HG03565 (cell line): ENCODE data around the gene PRAME.
"Not testable (repeated sequence)": the region's sequence is repeated elsewhere in the genome, so short reads cannot be mapped to it uniquely, and the experiment has no call there.

Experiments
- ATAC-seq: cut with Tn5 transposase; IDR thresholded peaks from one replicate; pipeline ENCODE4 v1.9.1; 2021; ENCODE audit warnings: mild to moderate bottlenecking, moderate library complexity; ENCODE audit not compliant: unreplicated experiment

The PRAME gene

DNA sequence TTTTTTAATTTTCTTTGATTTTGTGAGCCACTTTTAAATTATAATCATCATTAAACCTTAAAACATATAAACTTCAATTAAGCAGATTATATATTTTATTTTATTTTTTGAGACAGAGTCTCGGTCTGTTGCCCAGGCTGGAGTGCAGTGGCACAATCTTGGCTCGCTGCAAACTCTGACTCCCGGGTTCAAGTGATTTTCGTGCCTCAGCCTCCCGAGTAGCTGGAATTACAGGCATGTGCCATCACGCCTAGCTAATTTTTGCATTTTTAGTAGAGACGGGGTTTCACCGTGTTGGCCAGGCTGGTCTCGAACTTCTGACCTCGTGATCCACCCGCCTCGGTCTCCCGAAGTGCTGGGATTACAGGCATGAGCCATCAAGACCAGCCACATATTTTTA is 22.5 kb upstream of the PRAME start:
- ATAC-seq = not testable (repeated sequence)

DNA sequence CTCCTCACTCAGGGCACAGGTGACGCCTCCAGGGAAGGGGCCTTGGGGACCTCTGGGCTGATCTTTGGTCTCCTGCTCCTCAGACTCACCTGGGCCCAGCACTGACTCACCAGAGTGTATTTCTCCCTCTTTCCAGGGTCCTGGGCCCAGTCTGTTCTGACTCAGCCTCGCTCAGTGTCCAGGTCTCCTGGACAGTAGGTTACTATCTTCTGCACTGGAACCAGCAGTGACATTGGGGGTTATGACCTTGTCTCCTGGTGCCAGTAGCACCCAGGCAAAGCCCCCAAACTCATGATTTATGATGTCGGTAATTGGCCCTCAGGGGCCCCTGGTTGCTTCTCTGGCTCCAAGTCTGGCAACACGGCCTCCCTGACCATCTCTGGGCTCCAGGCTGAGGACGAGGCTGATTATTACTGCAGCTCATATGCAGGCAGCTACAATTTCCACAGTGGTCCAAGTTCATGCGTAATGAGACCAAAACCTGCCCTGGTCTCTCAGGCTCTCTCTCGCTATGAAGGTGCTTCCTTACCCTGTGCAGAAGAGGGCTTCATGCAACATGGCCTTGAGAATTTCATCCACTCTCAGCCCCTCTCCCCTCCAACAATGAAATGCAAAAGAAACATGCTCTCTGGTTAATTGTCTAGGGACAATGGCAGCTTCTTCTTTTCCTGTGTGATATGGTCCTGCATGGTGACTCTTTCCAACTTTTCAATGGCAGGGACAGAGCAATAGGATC is 21.0 kb upstream of the PRAME start:
- no peak for ATAC-seq

DNA sequence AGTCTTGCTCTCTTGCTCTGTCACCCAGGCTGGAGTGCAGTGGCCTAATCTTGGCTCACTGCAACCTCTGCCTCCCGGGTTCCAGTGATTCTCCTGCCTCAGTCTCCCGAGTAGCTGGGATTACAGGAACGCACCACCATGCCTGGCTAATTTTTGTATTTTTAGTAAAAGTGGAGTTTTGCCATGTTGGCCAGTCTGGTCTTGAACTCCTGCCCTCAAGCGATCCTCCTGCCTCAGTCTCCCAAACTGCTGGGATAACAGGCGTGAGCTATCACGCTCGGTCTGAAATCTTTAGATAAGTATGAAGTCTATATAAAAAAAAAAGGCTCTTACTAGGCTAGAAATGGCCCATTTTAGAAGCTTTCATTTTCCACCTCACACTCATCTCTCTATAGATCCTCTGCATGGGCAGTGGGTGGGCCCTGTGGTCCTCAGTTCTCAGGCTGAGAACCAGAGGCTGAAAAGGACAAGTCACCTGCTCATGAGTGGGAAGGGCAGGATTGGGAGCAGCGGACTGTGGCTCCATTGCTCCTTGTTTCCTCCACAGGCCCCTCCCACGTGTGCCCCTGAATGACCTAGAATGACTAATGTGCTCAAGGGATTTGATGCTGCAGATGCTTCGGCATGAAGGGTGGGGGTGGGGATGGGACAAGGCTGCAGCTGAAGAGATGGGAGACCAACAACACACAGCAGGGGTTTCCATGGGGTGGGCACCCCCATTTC is 19.8 kb upstream of the PRAME start:
- no peak for ATAC-seq

DNA sequence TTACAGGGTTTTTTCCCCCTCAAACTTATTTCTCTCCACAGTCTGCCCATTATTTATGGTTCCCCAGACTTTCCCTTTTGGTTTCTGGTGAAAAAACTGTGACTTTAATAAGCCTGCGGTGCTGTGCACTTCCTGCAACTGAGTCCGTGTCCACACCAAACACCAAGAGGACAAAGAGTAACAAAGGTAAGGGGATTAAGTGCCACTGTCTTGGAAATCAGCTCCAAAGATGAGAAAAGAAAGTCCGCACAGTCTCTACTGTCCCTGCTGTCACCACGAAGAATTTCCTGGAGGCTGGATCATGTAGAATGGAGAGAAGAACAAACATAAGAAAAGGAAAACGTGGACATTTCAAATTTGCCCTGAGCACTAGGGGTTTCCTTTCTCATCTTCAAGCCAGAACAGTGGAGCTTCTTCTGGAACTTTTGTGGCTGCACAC is 17.9 kb upstream of the PRAME start:
- ATAC-seq = no peak

DNA sequence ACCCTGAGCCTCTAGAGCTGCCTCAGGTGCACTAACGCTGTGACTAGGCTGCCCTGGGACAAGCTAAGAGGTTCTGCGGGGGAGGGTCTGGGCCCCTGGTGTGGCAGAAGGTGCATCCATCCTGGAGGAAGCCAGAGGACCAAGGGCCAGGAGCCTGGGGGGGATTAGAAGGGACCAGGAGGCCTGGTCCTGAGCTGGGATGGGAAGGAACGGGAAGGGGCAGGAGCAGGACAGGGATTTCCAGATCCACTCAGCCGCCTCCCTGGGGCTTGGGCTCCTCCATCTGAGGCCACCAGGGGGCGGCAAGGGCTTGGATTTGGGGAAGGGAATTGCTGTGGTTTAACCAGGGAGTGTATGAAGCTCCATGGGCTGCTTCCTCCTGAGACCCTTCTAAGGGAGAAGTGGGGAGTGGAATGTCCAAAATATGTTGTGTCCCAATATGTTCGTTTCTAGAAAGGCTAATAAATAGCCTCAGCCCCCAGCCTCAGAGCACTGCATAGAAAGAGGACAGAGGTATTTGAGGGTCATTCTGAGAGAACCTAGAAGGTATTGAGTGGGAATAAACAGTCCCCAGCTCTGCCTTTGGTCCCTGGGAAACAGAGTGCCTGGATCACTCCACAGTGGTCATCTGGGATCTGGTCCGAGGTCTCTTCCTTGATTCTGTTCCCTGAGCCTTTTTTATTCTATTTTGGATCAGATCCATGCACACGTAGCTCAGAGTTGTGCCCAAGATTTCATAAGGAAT is 17.4 kb upstream of the PRAME start:
- no peak for ATAC-seq

DNA sequence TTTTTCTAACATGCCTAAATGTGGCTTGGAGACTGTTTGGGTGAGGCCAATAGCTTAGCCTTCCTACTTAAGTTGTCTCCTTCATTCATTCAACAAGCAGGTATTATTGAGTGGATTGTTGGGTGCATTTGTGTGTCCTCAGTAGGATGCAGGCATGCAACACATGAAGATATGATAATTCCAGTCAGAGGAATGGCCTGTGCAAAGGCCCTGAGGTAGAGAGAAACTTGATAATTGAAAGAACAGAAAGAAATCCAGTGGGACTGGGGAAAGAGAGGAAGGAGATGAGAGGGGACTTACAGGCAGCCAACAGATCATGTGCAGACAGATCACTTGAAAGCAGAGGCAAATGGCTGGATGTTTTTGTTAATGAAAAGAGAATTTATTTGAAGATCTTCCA is 15.3 kb upstream of the PRAME start:
- no peak for ATAC-seq

DNA sequence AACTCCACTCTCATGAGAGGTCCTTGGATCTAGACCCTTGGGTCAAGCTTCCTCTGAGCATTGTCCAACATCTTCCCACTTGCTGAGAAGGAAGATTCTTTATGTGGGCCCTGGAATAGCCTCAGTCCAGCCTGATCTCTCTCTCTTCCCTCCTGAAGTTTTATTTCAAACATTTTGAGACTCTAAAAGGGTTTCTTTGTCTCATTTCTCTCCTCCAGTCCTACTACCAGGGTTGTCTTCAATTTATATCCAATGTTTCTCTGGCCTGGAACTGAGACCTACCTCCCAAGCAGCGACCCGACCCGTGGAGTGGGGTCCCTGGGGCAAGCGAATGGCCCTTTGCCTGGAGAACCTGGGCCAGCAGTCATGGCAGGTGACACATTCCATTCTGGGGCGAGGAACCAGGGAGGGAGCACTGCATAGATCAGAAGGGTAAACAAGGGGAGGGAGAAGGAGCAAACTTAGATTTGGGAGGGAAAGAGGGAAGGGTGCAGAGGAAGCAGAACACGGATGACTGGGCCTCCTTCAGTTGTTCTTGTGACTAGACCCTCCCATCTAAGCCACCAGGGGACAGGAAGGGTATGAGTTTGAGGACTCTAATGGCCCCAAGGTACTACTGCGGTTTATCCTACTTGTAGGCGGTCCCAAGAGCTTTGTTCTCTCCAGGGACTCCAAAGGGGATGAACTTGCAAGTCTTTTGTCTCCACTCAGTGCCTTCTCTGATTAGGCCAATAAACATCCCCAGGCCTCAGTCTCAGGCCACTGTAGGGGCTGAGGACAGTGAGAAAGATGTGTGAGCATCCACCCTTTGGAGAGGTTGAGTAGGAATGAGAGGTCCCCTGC is 14.2 kb upstream of the PRAME start:
- no peak for ATAC-seq

DNA sequence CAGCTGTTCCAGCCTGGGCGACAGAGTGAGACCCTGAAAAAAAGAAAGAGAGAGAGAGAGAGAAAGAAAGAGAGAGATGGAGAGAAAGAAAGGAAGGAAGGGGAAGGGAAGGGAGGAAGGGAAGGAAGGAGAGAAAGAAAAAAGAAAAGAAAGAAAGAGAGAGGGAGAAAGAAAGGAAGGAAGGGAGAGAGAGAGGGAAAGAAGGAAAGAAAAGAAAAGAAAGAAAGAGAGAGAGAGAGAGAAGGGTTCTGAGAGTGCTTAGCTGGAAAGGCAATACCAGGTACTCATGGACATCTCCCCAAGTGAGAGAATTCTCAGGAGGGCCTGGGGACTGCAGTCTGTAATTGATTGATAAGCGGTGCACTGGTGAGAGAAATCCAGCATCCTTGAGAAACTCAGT is 12.8 kb upstream of the PRAME start:
- ATAC-seq = no peak

DNA sequence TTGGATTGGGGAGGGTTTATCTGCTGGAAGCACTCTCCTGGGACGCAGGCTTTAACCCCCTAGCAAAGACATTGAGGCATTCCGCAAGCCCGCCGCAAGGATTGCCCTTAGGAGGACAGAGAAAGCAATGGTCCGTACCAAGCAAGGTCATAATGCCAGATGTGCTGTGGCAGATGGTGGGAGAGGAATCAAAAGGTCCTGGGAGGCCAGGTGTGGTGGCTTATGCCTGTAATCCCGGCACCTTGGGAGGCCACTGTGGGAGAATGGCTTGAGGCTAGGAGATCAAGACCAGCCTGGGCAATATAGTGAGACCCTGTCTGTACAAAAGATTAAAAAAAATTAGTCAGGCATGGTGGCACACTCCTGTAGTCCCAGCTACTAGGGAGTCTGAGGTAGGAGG is 12.4 kb upstream of the PRAME start:
- ATAC-seq = no peak

DNA sequence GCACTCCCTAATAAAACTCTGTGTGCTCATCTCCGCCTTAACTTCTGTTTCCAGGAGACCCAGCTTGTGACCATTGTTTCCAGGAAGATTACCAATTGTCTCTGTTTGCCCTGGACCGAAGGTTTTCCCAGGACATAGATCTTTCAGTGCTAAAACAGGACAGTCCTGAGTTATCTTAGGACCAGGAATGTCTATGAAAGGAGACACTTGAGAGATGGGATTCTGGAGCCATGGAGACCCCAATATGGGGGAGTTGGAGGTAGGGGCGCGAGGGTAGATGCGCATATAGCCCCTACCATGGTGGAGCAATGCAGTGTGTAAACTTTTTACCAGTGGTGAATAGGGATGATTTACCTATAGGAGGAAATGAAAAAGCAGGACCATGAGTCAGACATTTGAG is 10.2 kb upstream of the PRAME start:
- no peak for ATAC-seq

DNA sequence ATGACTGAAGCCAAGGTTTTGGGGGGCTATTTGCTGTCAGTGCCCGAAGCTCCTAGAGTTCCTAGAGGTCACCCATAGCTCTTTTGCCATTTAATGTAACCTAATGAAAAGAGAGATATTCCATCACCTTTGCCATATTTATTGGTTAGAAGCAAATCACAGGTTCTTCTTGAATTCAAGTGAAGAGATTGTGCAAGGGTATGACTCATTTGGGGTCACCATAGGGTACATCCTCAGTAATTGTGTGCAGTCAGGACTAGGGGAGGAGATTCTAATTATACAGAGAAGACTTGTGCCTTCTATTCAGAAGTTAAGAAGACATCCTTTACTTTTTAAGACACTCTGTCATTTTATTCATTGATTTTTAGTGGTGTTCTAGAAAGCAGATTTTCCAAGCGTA is 6.9 kb upstream of the PRAME start:
- ATAC-seq = no peak

DNA sequence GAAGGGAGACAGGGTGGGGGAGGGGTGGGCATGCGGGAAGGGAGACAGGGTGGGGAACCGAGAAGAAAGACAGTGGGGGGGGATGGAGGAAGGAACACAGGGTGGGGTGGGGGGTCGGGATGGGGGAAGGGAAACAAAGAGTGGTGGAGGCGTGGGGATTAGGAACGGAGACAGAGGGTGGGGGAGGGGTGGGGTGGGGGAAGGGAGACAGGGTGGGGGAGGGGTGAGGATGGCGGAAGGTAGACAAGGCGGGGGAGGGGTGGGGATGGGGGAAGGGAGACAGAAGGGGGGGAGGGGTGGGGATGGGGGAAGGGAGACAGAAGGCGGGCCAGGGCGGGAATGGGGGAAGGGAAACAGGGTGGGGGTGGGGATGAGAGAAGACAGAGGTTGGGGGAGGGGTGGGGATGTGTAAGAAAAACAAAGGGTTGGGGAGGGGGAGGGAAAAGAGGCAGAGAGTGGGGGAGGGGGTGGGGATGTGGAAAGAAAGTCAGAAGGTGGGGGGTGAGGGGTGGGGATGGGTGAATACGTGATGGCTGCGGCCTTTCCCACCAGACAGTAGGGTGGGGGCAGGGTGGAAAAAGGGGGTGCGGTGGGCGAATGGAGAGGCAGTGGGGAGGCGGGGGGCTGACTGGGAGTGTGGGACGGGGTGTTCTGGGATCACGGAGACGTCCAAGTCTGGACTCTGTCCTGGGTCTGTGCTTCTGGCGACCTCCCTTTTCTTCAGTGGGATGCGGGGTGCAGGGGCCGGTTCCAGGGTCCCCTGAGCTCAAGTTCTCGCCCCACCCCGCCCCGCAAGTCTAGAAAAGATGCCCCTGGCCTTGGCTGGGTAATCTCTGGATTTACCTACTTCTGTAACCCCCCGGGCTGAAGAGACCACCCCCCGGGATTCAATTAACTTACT is 744 bp downstream of the PRAME start:
- ATAC-seq = no peak

DNA sequence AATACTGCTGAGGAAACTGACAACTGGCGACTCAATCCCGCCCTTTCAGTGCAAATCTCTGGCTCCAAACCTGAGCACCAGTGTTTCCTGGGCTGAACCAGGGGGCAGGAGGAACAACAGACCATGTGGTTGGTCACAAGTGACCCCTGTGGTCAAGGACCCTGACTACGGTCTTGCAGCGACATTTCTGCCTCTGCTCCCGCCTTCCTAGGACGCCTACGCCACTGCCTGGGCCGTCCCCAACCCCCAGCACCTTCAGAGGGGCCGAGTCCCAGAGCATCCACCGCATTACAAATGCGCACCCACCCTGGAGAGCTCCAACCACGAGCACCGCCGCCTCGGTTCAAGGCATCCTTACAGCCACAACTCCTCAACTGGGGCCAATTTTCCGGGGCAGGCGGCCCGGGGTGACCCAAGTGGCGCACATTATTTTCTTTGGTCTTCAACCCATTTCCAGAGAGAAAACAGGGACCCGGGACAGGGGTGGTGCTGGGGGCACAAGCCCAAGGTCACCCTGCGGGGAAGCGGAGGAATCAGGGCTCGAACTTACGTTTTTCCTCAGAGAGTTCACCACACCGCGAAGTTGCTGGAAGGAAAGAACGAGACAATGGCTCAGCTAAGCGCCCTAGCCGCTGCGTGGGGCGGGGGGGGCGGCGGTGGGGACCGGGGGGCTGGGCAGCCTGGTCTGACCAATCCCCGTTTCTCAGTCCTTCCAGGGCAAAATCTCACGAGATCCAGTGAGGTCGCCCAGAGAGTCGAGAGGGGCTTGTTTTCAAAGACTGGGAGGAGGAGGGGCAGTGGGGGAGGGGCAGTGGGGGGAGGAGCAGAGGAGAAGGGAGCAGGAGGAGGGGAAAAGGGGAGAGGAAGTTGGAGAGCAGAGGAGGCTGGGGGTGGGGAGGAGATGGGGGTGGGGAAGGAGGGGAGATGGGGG is 1.8 kb downstream of the PRAME start:
- no peak for ATAC-seq

DNA sequence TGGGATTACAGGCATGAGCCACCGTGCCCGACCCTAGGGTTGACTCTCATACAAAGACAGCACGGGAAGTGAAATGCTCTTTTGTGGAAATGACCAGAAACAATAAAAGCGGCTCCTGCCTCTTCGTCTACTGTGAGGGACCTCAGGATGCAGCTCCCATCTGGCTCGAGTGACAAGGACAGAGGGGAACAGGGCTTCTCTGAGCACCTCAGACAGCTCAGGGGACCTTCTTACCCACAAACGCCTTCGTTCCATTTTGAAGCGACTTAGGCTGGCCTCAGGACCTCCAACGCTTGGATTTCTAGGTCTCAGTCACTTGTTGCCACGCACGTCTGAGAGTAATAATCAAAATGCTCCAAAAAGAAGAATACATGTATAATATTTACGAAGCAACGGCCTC is 2.5 kb downstream of the PRAME start:
- no peak for ATAC-seq

DNA sequence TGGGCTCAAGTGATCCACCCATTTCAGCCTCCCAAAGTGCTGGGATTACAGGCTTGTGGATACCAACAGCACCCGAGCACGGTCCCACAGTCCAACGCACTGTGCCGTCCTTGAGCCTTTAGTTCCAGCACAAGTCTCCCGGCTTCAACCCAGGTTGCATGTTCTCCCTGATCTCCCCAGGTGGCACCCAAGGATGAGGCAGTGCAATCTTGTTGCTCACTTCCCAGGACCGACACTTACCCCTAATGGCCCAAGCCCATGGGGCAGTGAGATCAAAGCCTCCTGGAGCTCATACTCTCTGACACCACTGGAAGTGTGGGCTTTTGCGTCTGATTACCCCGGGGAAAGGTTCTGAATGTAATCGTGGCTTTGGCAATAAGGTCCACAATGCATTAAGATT is 3.5 kb downstream of the PRAME start:
- ATAC-seq = no peak

DNA sequence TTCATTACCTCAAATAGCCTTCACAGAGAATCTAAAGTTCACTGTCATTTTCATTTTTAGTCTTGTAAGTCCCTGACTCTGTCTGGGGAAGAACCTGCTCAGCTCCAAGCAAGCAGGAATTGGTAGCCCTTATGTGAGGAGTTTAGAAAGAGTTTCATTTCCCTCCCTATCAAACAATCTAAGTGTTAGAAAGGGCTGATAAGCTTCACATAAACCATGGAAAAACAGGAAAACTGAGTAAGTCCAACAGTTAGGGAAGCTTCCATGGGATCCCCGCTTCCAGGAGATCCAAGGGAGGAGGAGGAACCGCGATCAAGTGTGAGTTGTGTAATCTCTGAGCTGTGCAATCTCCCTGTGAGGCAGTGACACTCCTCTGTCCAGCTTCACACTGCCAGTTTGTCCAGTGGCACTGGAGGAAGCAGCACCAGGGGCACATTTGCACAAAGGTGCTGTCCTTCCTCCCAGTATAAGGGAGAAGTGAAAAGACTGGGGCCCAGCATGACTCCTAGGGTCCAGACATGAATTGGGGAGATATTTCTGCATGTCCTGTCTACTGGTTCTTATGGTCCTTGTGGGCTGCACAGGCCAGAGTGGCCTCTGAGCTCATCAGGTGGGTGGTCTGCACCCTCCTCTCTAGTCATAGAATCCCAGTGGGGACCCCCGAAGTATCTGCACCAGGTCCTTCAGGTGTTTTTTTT is 4.3 kb downstream of the PRAME start:
- ATAC-seq = no peak

DNA sequence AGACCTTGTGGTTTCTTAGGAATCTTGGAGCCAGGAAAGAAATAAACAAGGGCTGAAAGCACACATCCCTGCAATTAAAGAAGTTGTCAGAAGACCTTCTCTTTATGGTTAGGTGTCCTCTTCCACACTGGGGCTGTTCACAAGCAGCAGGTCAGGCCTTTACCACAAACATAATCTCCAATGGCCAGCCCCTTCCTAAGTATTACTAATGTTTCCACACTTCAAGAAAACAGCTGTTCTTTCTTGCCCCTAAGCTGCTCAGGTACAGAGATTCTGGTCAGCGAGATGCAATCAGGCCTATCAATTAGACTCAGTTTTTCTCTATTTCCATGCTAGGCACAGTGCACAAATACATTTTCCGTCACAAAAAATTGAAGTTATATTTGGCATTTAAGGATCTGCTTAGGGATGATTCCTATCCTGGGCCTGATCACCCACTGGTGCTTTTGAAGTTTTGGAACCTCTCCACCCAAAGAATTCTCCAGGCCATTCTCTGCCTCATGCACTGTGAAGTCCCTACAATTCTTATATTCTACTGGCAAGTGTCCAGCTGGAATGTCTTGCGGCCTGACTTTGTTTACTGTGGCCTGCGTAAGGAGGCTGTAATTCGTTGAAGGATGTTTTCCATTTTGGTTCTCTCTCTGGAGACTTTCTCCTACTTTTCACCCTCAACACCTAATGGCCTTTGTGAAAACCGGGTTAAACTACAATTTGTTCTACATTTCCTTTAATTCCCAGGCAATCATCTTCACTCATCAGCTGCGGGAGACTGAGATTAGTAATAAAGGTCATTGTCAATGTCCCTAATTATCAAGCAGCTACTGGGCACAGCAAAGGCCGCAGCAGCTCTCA is 5.1 kb downstream of the PRAME start:
- no peak for ATAC-seq
